H9 (cell line): ENCODE measurements around the gene FFAR1. TPM values are rescaled to one million over a fixed set of nuclear protein-coding genes. Genes with fewer than 3 reads are reported as not detected.

ENCODE experiments used
- DNase-seq: peaks from one replicate; pipeline ENCODE4 v3.0.0-alpha.2; 2017
- H2AFZ ChIP-seq: one replicate; pipeline ENCODE4 v1.6.1; 2013; ENCODE audit warnings: mild to moderate bottlenecking, low read length, control low read depth, moderate library complexity
- H2AK5ac ChIP-seq: 2 replicates; pipeline ENCODE4 v1.6.1; 2013; ENCODE audit warnings: low read length, control low read depth, mixed read lengths; ENCODE audit not compliant: insufficient read length
- H2BK120ac ChIP-seq: one replicate; pipeline ENCODE4 v1.6.1; 2013; ENCODE audit warnings: low read depth, mild to moderate bottlenecking, low read length, control low read depth, inconsistent platforms; ENCODE audit not compliant: poor library complexity, severe bottlenecking
- H2BK12ac ChIP-seq: 2 replicates; pipeline ENCODE4 v1.6.1; 2013; ENCODE audit warnings: low read length, control low read depth, mixed read lengths, low read depth; ENCODE audit not compliant: insufficient read length
- H2BK15ac ChIP-seq: 2 replicates; pipeline ENCODE4 v1.6.1; 2013; ENCODE audit warnings: low read depth, low read length, control low read depth
- H2BK20ac ChIP-seq: one replicate; pipeline ENCODE4 v1.6.1; 2013; ENCODE audit warnings: low read depth, mild to moderate bottlenecking, low read length, control low read depth, inconsistent platforms; ENCODE audit not compliant: poor library complexity, severe bottlenecking
- H2BK5ac ChIP-seq: 2 replicates; pipeline ENCODE4 v1.6.1; 2013; ENCODE audit warnings: low read length, control low read depth, mixed read lengths; ENCODE audit not compliant: insufficient read length
- H3K14ac ChIP-seq: 2 replicates; pipeline ENCODE4 v1.6.1; 2013; ENCODE audit warnings: low read length, control low read depth; ENCODE audit not compliant: insufficient read depth
- H3K18ac ChIP-seq: 2 replicates; pipeline ENCODE4 v1.6.1; 2013; ENCODE audit warnings: low read depth, mild to moderate bottlenecking, mixed read lengths, low read length, control low read depth; ENCODE audit not compliant: insufficient read length
- H3K23ac ChIP-seq: 2 replicates; pipeline ENCODE4 v1.6.1; 2013; ENCODE audit warnings: low read length, control low read depth, mixed read lengths, low read depth; ENCODE audit not compliant: insufficient read length
- H3K23me2 ChIP-seq: 2 replicates; pipeline ENCODE4 v1.6.1; 2013; ENCODE audit warnings: low read depth, mild to moderate bottlenecking, mixed read lengths, low read length, control low read depth; ENCODE audit not compliant: insufficient read length, poor library complexity, severe bottlenecking
- H3K27ac ChIP-seq: 2 replicates; pipeline ENCODE4 v1.5.1; 2013; ENCODE audit warnings: low read length, control low read depth, mixed read lengths, low read depth; ENCODE audit not compliant: insufficient read length
- H3K27me3 ChIP-seq: 2 replicates; pipeline ENCODE4 v1.6.1; 2013; ENCODE audit warnings: low read length, control low read depth, inconsistent platforms; ENCODE audit not compliant: insufficient read depth
- H3K4ac ChIP-seq: 2 replicates; pipeline ENCODE4 v1.6.1; 2013; ENCODE audit warnings: low read depth, mild to moderate bottlenecking, control low read depth, inconsistent platforms, low read length, moderate library complexity
- H3K4me1 ChIP-seq: 2 replicates; pipeline ENCODE4 v1.6.1; 2013; ENCODE audit warnings: low read length, control low read depth, inconsistent platforms; ENCODE audit not compliant: insufficient read depth
- H3K4me2 ChIP-seq: 2 replicates; pipeline ENCODE4 v1.6.1; 2013; ENCODE audit warnings: low read length, control low read depth, mixed read lengths; ENCODE audit not compliant: insufficient read length, insufficient read depth
- H3K56ac ChIP-seq: 2 replicates; pipeline ENCODE4 v1.6.1; 2013; ENCODE audit warnings: low read depth, mild to moderate bottlenecking, mixed read lengths, low read length, control low read depth; ENCODE audit not compliant: insufficient read length
- H3K79me1 ChIP-seq: 2 replicates; pipeline ENCODE4 v1.6.1; 2013; ENCODE audit warnings: low read depth, mild to moderate bottlenecking, moderate library complexity, low read length, control low read depth, inconsistent platforms; ENCODE audit not compliant: insufficient read depth, poor library complexity, severe bottlenecking
- H3K79me2 ChIP-seq: 2 replicates; pipeline ENCODE4 v1.6.1; 2013; ENCODE audit warnings: low read length, control low read depth, inconsistent platforms; ENCODE audit not compliant: insufficient read depth
- H3K9ac ChIP-seq: 2 replicates; pipeline ENCODE4 v1.6.1; 2013; ENCODE audit warnings: low read length, control low read depth, mixed read lengths; ENCODE audit not compliant: insufficient read length; ENCODE audit errors: extremely low read depth
- H3K9me3 ChIP-seq: one replicate; pipeline ENCODE4 v1.6.1; 2013; ENCODE audit warnings: low read depth, low read length, inconsistent platforms; ENCODE audit not compliant: control insufficient read depth
- H3T11ph ChIP-seq: one replicate; pipeline ENCODE4 v1.6.1; 2013; ENCODE audit warnings: mild to moderate bottlenecking, low read length, control low read depth, inconsistent platforms
- H4K20me1 ChIP-seq: one replicate; pipeline ENCODE4 v1.6.1; 2013; ENCODE audit not compliant: control insufficient read depth, insufficient read length, insufficient read depth
- H4K5ac ChIP-seq: 2 replicates; pipeline ENCODE4 v1.6.1; 2013; ENCODE audit warnings: low read depth, mild to moderate bottlenecking, mixed read lengths, low read length, control low read depth; ENCODE audit not compliant: insufficient read length
- H4K8ac ChIP-seq: replicated peaks from 2 replicates; pipeline ENCODE4 v1.6.1; 2013; ENCODE audit warnings: low read length, control low read depth, mixed read lengths, low read depth; ENCODE audit not compliant: insufficient read length
- H4K91ac ChIP-seq: 2 replicates; pipeline ENCODE4 v1.6.1; 2013; ENCODE audit warnings: low read depth, mild to moderate bottlenecking, moderate library complexity, mixed read lengths, low read length, control low read depth; ENCODE audit not compliant: insufficient read length
- H3K27ac Mint-ChIP-seq, 3 experiments: 2 replicates in 2 of 3; 3 replicates in 1 of 3; pipeline ENCODE4 v1.8.0; 2020 to 2021; ENCODE audit warnings: mixed read lengths in 3 of 3, mild to moderate bottlenecking in 1 of 3, moderate library complexity in 1 of 3
- H3K27me3 Mint-ChIP-seq: 2 replicates; pipeline ENCODE4 v1.8.0; 2021; ENCODE audit warnings: low read depth, mild to moderate bottlenecking, moderate library complexity, mixed read lengths
- H3K36me3 Mint-ChIP-seq, 3 experiments: 2 replicates in 2 of 3; 3 replicates in 1 of 3; pipeline ENCODE4 v1.8.0; 2020 to 2021; ENCODE audit warnings: low read depth in 3 of 3, mixed read lengths in 3 of 3; ENCODE audit not compliant: insufficient read depth in 1 of 3
- H3K4me1 Mint-ChIP-seq, 2 experiments: 2 replicates each; pipeline ENCODE4 v1.8.0; 2020; ENCODE audit warnings: mixed read lengths in 2 of 2
- H3K4me3 Mint-ChIP-seq, 2 experiments: 2 replicates in 1 of 2; 3 replicates in 1 of 2; pipeline ENCODE4 v1.8.0; 2020 to 2021; ENCODE audit warnings: mild to moderate bottlenecking in 2 of 2, mixed read lengths in 2 of 2, moderate library complexity in 1 of 2
- H3K9me3 Mint-ChIP-seq, 2 experiments: 2 replicates in 1 of 2; 3 replicates in 1 of 2; pipeline ENCODE4 v1.8.0; 2020; ENCODE audit warnings: mild to moderate bottlenecking in 2 of 2, mixed read lengths in 2 of 2, moderate library complexity in 1 of 2
- CTCF ChIP-seq: fragments of 200-600 bp; sonication (generic); conservative IDR thresholded peaks from 3 replicates; pipeline ENCODE4 v1.8.0; 2021; ENCODE audit warnings: antibody characterized with exemption, mild to moderate bottlenecking
- WGBS: extraction: QIAGEN DNeasy Blood & Tissue Kit; methylation state at CpG from one replicate; pipeline ENCODE4 v1.1.7; 2013; ENCODE audit warnings: missing lambda C conversion rate, low lambda C conversion rate, mixed read lengths; ENCODE audit not compliant: insufficient read length; ENCODE audit errors: extremely low coverage; 5-methylcytosine and 5-hydroxymethylcytosine counted together
- total RNA-seq: library from RNA; stranded (reverse); gene quantifications from 2 replicates; pipeline ENCODE4 v1.2.1, GENCODE V29; 2021

FFAR1 gene
- total RNA-seq, 1 experiment from 2014 or later: not detected

- DNase-seq: no peak
- H3K4me1 ChIP-seq: peaks cover 3% of the 10 kb centered on the region; the same call in 1 of the 2 replicates
- Mint-ChIP-seq H3K9me3 (no peaks in the 10 kb centered on the region), H3K36me3 (no peaks in the 10 kb centered on the region), H3K27ac (no peak overlapping the region; a peak in 1 of 7 replicates), H3K4me1 (no peaks in the 10 kb centered on the region; a peak in 1 of 4 replicates), H3K4me3 (no peak overlapping the region), H3K27me3 (peaks cover 8% of the 10 kb centered on the region)
- no peak overlapping the region for H4K5ac ChIP-seq
- H4K20me1 ChIP-seq: no peaks in the 10 kb centered on the region
- no peak overlapping the region for H3K4ac ChIP-seq
- no peak overlapping the region for H3K18ac ChIP-seq
- H3K23ac ChIP-seq: no peak overlapping the region
- no peak for TF ChIP-seq CTCF
- H3K27ac ChIP-seq: no peak overlapping the region
- no peak overlapping the region for H2BK5ac ChIP-seq
- H3K9me3 ChIP-seq: no peaks in the 10 kb centered on the region
- no peak overlapping the region for H3K9ac ChIP-seq
- no peak overlapping the region for H3K14ac ChIP-seq
- H3K79me2 ChIP-seq: no peaks in the 10 kb centered on the region
- H3K27me3 ChIP-seq: no peaks in the 10 kb centered on the region
- H3K79me1 ChIP-seq: no peaks in the 10 kb centered on the region
- no peak overlapping the region for H2BK120ac ChIP-seq
- no peak overlapping the region for H2BK20ac ChIP-seq
- no peaks in the 10 kb centered on the region for H3K23me2 ChIP-seq
- no peak overlapping the region for H3T11ph ChIP-seq
- no CpG with 5 or more reads among the region's 21 CpGs for WGBS
- no peak overlapping the region for H4K91ac ChIP-seq
- H3K56ac ChIP-seq: no peak overlapping the region
- no peak overlapping the region for H4K8ac ChIP-seq
- no peak overlapping the region for H2AK5ac ChIP-seq
- H3K4me2 ChIP-seq: no peak overlapping the region
- H2BK15ac ChIP-seq: no peak overlapping the region
- no peak overlapping the region for H2BK12ac ChIP-seq
- no peak overlapping the region for H2AFZ ChIP-seq
Measured at GRCh38 chr19:35336166-35336955, 11.3 kb upstream of the FFAR1 start.
